AG08395 (cell line): ENCODE results near the gene KRTAP5-5.
A peak's percentile ranks its signal among the peaks of the same experiment; 100 is the strongest.
"Not testable (repeated sequence)": the region's sequence is repeated elsewhere in the genome, so short reads cannot be mapped to it uniquely, and the experiment has no call there.

Experiments used
- DNase-seq: peaks from one replicate; pipeline ENCODE4 v3.0.0; 2012; ENCODE audit warnings: mixed read lengths, low spot score

KRTAP5-5 gene

DNA sequence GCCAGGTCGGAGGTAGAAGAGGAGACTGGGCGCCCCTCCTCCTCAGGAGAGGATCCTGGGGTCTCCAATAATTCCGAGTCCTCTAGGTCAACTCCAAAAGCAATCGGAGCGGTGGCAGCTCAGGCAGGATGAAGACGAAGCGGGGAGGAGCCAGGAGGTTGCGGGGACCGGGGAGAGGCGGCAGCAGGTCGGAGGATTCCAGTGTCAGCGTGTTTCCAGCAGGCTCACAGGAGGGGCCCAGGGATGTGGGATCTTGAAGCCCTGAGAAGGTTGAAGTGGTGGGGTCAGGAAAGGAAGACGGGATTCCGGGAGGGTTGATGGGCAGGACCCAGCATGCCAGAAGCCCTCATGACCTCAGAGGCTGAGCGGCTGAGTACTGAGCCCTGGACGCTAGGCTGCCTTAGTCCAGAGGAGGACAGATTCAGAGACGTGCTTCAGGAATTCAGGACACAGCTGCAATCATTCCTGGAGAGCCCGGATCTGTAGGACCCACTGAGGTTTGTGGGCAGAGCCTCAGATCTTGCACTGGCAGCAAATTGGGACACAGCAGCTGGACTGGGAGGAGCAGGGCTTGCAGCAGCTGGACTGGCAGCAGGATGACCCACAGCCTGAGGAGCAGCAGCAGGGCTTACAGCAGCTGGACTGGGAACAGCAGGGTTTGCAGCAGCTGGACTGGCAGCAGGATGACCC lies 22.3 kb upstream of the KRTAP5-5 start:
- not testable (repeated sequence) for DNase-seq

DNA sequence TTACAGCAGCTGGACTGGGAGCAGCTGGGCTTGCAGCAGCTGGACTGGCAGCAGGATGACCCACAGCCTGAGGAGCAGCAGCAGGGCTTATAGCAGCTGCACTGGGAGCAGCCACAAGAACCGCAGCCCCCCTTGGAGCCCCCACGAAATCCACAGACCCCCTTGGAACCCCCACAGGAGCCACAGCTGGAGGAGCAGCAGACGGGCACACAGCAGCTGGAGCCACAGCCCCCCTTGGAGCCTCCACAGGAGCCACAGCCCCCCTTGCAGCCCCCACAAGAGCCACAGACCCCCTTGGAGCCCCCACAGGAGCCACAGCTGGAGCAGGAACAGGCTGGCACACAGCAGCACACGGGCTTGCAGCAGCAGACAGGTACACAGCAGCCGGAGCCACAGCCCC lies 21.7 kb upstream of the KRTAP5-5 start:
- not testable (repeated sequence) for DNase-seq

GRCh38 chr11:1608363-1608762 lies 21.2 kb upstream of the KRTAP5-5 start, which contains the start of gene KRTAP5-3:
Gene KRTAP5-3, minus strand, starts transcription at chr11:1608463. Its CDS starts 78 bp downstream, at chr11:1608385.
- DNase-seq: no peak

DNA sequence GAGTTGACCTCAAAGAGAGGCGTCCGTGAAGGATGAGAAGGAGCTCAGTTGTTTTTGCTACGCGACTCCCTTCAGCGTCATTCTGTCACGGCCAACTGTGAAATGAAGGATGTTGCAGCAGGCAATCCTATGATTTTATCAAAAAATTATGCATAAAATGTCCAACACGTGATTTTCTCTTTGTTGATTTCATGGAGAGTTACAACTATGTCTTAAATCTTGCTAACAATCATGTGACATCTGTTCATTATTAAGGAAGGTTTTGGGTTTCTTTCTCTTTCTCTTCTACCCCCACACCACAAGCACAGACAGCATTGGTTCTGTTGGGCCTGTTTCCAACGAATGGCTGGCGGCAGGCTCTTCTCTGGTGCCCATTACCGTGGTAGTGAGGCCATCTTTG lies 11.3 kb upstream of the KRTAP5-5 start:
- DNase-seq: no peak

- no peak for DNase-seq
Observed at GRCh38 chr11:1619449-1619848, 10.1 kb upstream of the KRTAP5-5 start.

DNA sequence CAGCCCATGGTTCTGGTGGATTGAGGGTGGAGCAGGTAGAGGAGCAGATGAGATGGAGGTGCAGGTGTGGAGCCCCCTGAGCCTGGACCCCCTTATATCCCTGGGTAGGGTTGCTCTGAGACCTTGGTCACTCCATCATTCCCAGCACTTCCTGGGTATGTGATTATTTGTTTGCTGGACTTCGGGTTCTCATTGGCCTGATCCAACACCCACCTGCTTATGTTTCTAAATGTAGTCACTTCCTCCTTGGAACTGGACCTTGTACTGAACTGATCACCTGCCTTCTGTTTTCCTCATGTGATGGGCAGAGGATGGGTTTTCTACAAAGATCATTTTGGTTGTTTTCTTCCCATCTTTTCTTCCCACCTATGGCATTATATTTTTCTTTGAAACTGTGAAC lies 7.5 kb upstream of the KRTAP5-5 start, which contains the start of gene KRTAP5-4:
TSS of gene KRTAP5-4 (minus strand) at position 53 of the 400 bp plus-strand sequence. CDS start at position 8, 45 bp downstream.
- no peak for DNase-seq

GRCh38 chr11:1623716-1624115 lies 5.9 kb upstream of the KRTAP5-5 start:
- no peak for DNase-seq

- no peak for DNase-seq
Observed at GRCh38 chr11:1624621-1625020, 5.0 kb upstream of the KRTAP5-5 start.

- DNase-seq: no peak
Observed at GRCh38 chr11:1625541-1625940, 4.0 kb upstream of the KRTAP5-5 start.

DNA sequence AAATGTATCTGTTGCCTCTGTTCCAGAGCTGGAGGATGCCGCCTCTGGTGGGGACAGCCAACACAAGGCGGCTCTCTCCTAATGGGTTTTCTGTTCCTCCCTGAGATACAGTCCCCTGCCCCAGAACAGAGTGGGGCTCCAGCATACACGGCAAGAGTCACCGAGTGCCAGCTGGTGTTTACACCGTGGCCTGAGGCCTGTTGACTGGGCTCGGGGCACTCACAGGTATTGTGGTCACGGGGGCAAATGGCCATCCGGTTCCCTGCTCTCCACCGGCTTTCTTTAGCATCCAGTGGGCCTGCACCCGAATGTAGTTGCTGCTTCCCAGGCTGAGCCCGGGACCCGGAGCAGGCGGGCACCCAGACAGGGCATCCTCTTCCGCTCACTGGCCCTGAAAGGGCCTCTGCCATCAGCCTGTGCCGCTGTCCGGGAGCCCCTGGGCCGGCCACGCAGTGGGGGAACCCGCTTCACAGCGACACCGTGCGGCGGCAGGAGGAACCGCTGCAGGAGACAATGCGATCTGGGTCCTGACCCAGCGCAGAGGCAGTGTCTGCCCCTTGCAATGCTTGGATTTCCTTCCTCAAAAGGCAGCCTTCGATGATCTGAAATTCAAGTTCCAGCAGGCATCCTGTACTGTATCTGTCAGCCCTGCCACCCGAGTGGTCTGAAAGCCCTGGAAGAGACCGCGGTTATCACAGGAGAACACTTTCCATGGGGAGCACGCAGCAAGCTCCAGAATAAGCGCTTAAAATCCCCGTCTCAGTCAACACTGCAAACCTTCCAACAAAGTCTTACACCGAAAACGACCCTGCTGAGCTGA lies 859 bp upstream of the KRTAP5-5 start:
- DNase-seq: peak; percentile 79

DNA sequence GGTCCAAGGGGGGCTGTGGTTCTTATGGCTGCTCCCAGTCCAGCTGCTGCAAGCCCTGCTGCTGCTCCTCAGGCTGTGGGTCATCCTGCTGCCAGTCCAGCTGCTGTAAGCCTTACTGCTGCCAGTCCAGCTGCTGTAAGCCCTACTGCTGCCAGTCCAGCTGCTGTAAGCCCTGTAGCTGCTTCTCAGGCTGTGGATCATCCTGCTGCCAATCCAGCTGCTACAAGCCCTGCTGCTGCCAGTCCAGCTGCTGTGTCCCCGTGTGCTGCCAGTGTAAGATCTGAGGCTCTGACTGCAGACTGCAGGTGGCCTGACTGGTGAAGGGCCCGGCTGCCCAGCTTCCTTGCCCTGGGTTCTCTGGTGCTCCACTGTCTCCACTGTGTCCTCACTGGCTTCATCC lies 696 bp downstream of the KRTAP5-5 start:
- DNase-seq: no peak

GRCh38 chr11:1631066-1631568 lies 1.5 kb downstream of the KRTAP5-5 start:
- no peak for DNase-seq

- DNase-seq: no peak
Observed at GRCh38 chr11:1632053-1632714, 2.6 kb downstream of the KRTAP5-5 start.

DNA sequence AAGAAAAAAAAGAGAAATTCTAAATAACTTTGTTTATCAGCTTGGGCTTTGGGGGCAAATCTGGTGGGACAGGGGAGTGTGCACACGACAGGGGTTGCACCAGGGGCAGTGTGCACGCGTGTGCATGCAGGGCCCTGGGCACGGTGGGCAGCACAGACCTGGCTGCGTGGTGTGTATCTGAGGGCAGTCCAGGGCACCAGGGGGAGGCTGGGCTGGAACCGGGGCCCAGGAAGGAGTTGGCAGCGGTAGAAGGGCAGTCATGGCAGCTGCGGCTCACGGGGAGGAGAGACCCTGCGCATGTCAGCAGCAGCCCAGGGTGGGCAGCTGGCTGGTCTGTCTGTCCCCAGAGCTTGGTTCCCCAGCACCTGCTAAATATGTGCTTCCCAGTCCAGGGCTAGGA lies 4.3 kb downstream of the KRTAP5-5 start:
- DNase-seq: no peak

GRCh38 chr11:1636291-1636950 lies 6.8 kb downstream of the KRTAP5-5 start:
- no peak for DNase-seq

DNA sequence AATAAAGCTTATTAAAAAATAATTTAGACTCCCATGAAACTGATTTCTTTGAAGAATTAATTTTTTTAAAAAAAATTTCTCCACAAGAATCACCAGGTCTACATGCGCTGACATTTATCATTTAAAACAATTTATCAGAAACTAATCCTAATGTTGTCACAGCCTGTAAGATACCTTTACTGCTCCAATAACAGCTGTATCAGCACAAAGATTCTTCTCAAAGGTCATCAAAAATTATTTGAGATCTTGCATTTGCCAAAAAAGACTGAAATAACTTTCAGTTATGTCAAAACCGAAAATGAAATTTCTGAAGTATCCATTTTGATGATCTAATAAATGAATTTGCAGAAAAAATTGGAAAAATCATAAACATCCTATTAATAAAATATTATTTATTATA lies 8.1 kb downstream of the KRTAP5-5 start:
- DNase-seq: no peak

DNA sequence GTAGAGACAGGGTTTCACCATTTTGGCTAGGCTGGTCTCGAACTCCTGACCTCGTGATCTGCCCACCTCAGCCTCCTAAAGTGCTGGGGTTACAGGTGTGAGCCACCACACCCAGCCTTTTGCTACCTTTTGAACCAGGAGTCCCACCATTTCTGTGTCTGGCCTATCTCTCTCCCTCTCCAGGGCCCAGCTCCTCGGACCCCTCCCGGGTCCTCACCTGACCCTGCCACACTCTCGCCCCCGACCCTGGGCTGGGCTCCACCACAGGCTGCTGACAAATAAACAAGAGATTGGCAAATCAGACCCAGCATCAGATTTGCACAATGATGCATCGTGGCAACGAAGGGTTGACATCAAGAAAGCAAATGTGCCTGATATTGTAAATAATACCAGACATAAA lies 8.8 kb downstream of the KRTAP5-5 start:
- no peak for DNase-seq

GRCh38 chr11:1639102-1639620 lies 9.6 kb downstream of the KRTAP5-5 start:
- no peak for DNase-seq

DNA sequence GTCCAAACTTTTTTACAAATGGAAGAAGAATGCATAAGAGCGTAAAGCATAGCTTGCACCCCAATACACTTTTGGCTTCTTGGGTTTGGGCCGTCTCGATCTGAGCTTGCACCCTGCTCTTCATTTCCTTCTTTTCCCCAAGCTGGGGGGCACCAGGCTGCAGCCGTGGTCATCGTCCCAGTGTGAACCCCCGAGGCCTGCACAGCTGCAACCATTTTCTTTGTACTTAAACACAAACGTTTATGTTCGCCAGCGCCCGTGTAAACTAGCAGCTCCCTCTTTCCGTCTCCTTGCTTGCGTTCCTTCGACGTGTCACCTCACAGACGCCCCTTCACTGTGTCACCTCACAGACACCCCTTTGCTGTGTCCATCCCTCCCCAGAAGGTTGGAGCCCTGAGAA lies 10.1 kb downstream of the KRTAP5-5 start:
- no peak for DNase-seq

GRCh38 chr11:1640076-1640946 lies 10.7 kb downstream of the KRTAP5-5 start:
- DNase-seq: peak; percentile 66

GRCh38 chr11:1641096-1641495 lies 11.5 kb downstream of the KRTAP5-5 start:
- no peak for DNase-seq
